ENCODE measurements around the gene GAL. TPM values are rescaled to one million over a fixed set of nuclear protein-coding genes. Genes with fewer than 3 reads are reported as not detected.

The GAL gene
- total RNA-seq, 8 experiments from 2014 or later = 0.27 to 65.1 (median 5.7) TPM; not detected in 1

DNA sequence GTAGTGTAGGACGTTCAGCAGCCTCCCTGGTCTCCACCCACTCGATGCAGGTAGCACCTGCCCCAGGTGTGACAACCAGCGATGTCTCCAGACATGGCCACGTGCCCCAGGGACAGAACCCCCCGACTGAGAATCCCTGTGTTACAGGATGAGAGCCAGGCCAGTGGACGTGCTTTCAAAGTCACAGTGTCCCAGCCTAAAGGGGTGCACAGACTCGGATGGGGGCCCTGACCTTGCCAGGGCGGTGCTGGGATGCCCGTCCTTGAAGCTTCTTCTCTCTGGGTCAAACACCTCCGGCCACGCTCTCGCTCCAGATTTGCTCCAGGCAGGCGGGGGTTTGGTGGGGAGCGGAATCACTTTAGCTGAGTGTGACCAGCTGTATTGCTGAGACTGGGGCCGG is 23.3 kb upstream of the GAL start:
- ATAC-seq (replicated peaks in 6 of 8) = no peak
- 63 to 88% (median 72%) methylated on average over 1 to 10 of the region's 15 CpGs; no CpG with 5 or more reads in 4 of the 10 experiments for WGBS, 10 experiments
- H3K4me3 ChIP-seq = no peak overlapping the region
- H3K4me1 ChIP-seq (replicated peaks in 1 of 2) = peaks cover 0 to 7% of the 10 kb centered on the region in 2 donors
- in situ Hi-C loops (cut with MboI; ENCODE audit: low pct_unique_long_range_greater_than_20kb in 2 of 9, low sequenced_read_pairs in 9 of 9, unreplicated experiment in 9 of 9) = no loop called here
- no peak overlapping the region for H3K27ac ChIP-seq

GRCh38 chr11:68661697-68662603 is 22.4 kb upstream of the GAL start:
- Histone ChIP-seq H3K4me3 (no peak overlapping the region), H3K27ac (no peak overlapping the region), H3K4me1 (replicated peaks in 1 of 2) (peaks cover 0 to 7% of the 10 kb centered on the region in 2 donors)
- in situ Hi-C loops (cut with MboI; ENCODE audit: low pct_unique_long_range_greater_than_20kb in 2 of 9, low sequenced_read_pairs in 9 of 9, unreplicated experiment in 9 of 9) = no loop called here
- no peak for ATAC-seq (replicated peaks in 6 of 8)
- WGBS, 10 experiments = 0 to 72% (median 52%) methylated on average over 1 to 11 of the region's 18 CpGs; no CpG with 5 or more reads in 2 of the 10 experiments

DNA sequence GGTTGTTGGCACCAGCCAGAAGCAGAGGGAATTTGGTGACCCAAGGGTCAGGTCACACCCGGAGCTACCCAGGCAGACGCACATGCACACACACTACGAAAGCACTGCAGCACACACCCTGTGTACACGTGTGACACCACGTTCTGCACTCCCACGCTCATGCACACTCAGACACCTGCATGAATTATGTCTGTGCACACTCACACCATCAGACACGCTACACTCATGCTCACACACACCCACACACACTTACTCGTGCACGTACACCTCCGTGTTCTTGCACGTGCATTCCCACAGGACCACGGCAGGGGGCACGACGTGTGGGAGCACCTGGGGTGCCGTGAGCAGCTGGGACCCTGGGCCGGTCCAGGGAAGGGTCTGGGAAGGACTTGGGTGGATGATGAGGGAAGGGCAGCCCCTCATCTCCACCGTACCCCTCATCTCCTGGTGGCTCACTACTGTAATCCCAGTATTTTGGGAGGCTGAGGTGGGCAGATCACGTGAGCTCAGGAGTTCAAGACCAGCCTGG is 20.8 kb upstream of the GAL start:
- in situ Hi-C loops (cut with MboI; ENCODE audit: low pct_unique_long_range_greater_than_20kb in 2 of 9, low sequenced_read_pairs in 9 of 9, unreplicated experiment in 9 of 9) = no loop called here
- ATAC-seq (replicated peaks in 6 of 8) = no peak
- WGBS, 10 experiments = 62 to 100% (median 80%) methylated on average over 1 to 11 of the region's 18 CpGs; no CpG with 5 or more reads in 4 of the 10 experiments
- no peak overlapping the region for H3K4me3 ChIP-seq
- no peak overlapping the region for H3K27ac ChIP-seq
- peaks cover 0 to 7% of the 10 kb centered on the region in 2 donors for H3K4me1 ChIP-seq (replicated peaks in 1 of 2)

- peaks cover 0 to 3% of the 10 kb centered on the region in 2 donors for H3K4me1 ChIP-seq (replicated peaks in 1 of 2)
- no peak overlapping the region for H3K4me3 ChIP-seq
- in situ Hi-C loops (cut with MboI; ENCODE audit: low pct_unique_long_range_greater_than_20kb in 2 of 9, low sequenced_read_pairs in 9 of 9, unreplicated experiment in 9 of 9) = no loop called here
- no peak for ATAC-seq (replicated peaks in 6 of 8)
- 17 to 90% (median 67%) methylated on average over 1 to 7 of the region's 9 CpGs; no CpG with 5 or more reads in 5 of the 10 experiments for WGBS, 10 experiments
- no peak overlapping the region for H3K27ac ChIP-seq
Observed at GRCh38 chr11:68664141-68664540, 20.2 kb upstream of the GAL start.

GRCh38 chr11:68664906-68665305 is 19.4 kb upstream of the GAL start:
- 80 to 100% (median 93%) methylated on average over 1 to 3 of the region's 7 CpGs; no CpG with 5 or more reads in 7 of the 10 experiments for WGBS, 10 experiments
- H3K27ac ChIP-seq = no peak overlapping the region
- H3K4me3 ChIP-seq = no peak overlapping the region
- H3K4me1 ChIP-seq (replicated peaks in 1 of 2) = no peaks in the 10 kb centered on the region
- ATAC-seq (replicated peaks in 6 of 8) = no peak
- in situ Hi-C loops (cut with MboI; ENCODE audit: low pct_unique_long_range_greater_than_20kb in 2 of 9, low sequenced_read_pairs in 9 of 9, unreplicated experiment in 9 of 9) = no loop called here

GRCh38 chr11:68665436-68665835 is 18.9 kb upstream of the GAL start:
- no peak for ATAC-seq (replicated peaks in 6 of 8)
- no peak overlapping the region for H3K4me3 ChIP-seq
- WGBS, 10 experiments = 70 to 100% (median 86%) methylated on average over 2 to 14 of the region's 16 CpGs; no CpG with 5 or more reads in 2 of the 10 experiments
- in situ Hi-C loops (cut with MboI; ENCODE audit: low pct_unique_long_range_greater_than_20kb in 2 of 9, low sequenced_read_pairs in 9 of 9, unreplicated experiment in 9 of 9) = no loop called here
- H3K27ac ChIP-seq = no peak overlapping the region
- H3K4me1 ChIP-seq (replicated peaks in 1 of 2) = no peaks in the 10 kb centered on the region

DNA sequence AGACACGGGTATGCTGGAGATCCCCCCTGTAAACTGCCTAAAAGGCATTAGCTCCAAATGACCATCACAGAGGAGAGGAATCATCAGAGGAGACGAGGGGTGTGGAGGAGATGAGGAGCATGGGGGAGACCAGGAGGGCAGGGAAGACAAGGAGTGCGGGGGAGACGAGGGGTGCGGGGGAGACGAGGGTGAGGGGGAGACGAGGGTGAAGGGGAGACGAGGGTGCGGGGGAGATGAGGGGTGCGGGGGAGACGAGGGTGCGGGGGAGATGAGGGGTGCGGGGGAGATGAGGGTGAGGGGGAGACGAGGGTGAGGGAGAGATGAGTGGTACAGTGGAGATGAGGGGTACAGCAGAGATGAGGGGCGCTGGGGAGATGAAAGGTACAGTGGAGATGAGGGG is 17.5 kb upstream of the GAL start:
- Histone ChIP-seq H3K27ac (no peak overlapping the region), H3K4me3 (no peak overlapping the region), H3K4me1 (replicated peaks in 1 of 2) (no peaks in the 10 kb centered on the region)
- in situ Hi-C loops (cut with MboI; ENCODE audit: low pct_unique_long_range_greater_than_20kb in 2 of 9, low sequenced_read_pairs in 9 of 9, unreplicated experiment in 9 of 9) = no loop called here
- WGBS, 10 experiments = no CpG with 5 or more reads among the region's 15 CpGs
- no peak for ATAC-seq (replicated peaks in 6 of 8)

GRCh38 chr11:68667511-68668500 is 16.5 kb upstream of the GAL start:
- 20 to 100% (median 80%) methylated on average over 1 to 3 of the region's 21 CpGs; no CpG with 5 or more reads in 5 of the 10 experiments for WGBS, 10 experiments
- no peak for ATAC-seq (replicated peaks in 6 of 8)
- in situ Hi-C loops (cut with MboI; ENCODE audit: low pct_unique_long_range_greater_than_20kb in 2 of 9, low sequenced_read_pairs in 9 of 9, unreplicated experiment in 9 of 9) = no loop called here
- Histone ChIP-seq H3K4me1 (replicated peaks in 1 of 2) (no peaks in the 10 kb centered on the region), H3K4me3 (no peak overlapping the region), H3K27ac (no peak overlapping the region)

GRCh38 chr11:68669301-68670090 is 14.8 kb upstream of the GAL start:
- Histone ChIP-seq H3K27ac (no peak overlapping the region), H3K4me3 (no peak overlapping the region), H3K4me1 (replicated peaks in 1 of 2) (no peaks in the 10 kb centered on the region)
- in situ Hi-C loops (cut with MboI; ENCODE audit: low pct_unique_long_range_greater_than_20kb in 2 of 9, low sequenced_read_pairs in 9 of 9, unreplicated experiment in 9 of 9) = no loop called here
- no peak for ATAC-seq (replicated peaks in 6 of 8)
- 47 to 100% (median 80%) methylated on average over 1 to 7 of the region's 27 CpGs; no CpG with 5 or more reads in 5 of the 10 experiments for WGBS, 10 experiments

GRCh38 chr11:68670208-68670992 is 13.9 kb upstream of the GAL start:
- WGBS, 10 experiments = 20 to 80% (median 49%) methylated on average over 1 to 7 of the region's 33 CpGs; no CpG with 5 or more reads in 6 of the 10 experiments
- no peak overlapping the region for H3K4me3 ChIP-seq
- ATAC-seq (replicated peaks in 6 of 8) = no peak
- no peaks in the 10 kb centered on the region for H3K4me1 ChIP-seq (replicated peaks in 1 of 2)
- in situ Hi-C loops (cut with MboI; ENCODE audit: low pct_unique_long_range_greater_than_20kb in 2 of 9, low sequenced_read_pairs in 9 of 9, unreplicated experiment in 9 of 9) = no loop called here
- H3K27ac ChIP-seq = no peak overlapping the region

DNA sequence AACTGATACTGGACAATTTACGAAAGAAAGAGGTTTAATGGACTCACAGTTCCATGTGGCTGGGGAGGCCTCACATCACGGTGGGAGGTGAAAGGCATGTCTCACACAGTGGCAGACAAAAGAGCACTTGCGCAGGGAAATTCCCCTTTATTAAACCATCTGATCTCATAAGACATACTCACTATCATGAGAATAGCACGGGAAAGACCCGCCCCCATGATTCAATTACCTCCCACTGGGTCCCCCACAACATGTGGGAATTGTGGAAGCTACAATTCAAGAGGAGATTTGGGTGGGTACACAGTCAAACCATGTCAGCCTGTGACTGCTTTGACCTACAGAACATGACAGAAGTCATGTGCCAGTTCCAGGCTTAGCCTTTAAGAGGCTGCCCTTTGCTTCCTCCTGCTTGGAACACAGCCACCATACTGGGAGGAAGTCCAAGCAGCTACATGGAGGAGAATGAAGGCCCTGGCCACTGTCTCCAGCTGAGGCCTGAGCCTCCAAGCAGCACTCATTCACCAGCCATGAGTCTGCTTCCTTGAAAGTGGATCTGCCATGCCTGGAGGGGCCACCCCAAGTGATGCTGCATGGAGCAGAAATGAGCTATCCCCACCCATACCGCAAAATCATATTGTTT is 10.9 kb upstream of the GAL start:
- H3K27ac ChIP-seq = no peak overlapping the region

More for the DNA sequence above, 10.9 kb upstream of the GAL start:
- in situ Hi-C loops (cut with MboI; ENCODE audit: low pct_unique_long_range_greater_than_20kb in 2 of 9, low sequenced_read_pairs in 9 of 9, unreplicated experiment in 9 of 9) = no loop called here
- WGBS, 10 experiments = 20 to 100% (median 56%) methylated on average over 1 to 5 of the region's 6 CpGs; no CpG with 5 or more reads in 3 of the 10 experiments
- H3K4me1 ChIP-seq (replicated peaks in 1 of 2) = peaks cover 0 to 8% of the 10 kb centered on the region in 2 donors
- ATAC-seq (replicated peaks in 6 of 8) = no peak
- no peak overlapping the region for H3K4me3 ChIP-seq
